DMS 273 (cell line): ENCODE measurements around the gene TEX38.
"Not testable (repeated sequence)": the region's sequence is repeated elsewhere in the genome, so short reads cannot be mapped to it uniquely, and the experiment has no call there.

Experiments
- DNase-seq: peaks from one replicate; lab custom pipeline; 2025; ENCODE audit not compliant: unreplicated experiment; lab: John Stamatoyannopoulos, UW

The TEX38 gene

GRCh38 chr1:46687093-46687659 lies 15.5 kb downstream of the TEX38 start:
- DNase-seq = peak; percentile 78

GRCh38 chr1:46687921-46688509 lies 16.4 kb downstream of the TEX38 start:
- peak; percentile 35 for DNase-seq

GRCh38 chr1:46689356-46689755 lies 17.7 kb downstream of the TEX38 start:
- DNase-seq = no peak

- DNase-seq = no peak
Measured at GRCh38 chr1:46689897-46690296, 18.2 kb downstream of the TEX38 start.

GRCh38 chr1:46690931-46691421 lies 19.3 kb downstream of the TEX38 start:
- no peak for DNase-seq

- no peak for DNase-seq
Measured at GRCh38 chr1:46691997-46692790, 20.5 kb downstream of the TEX38 start.

GRCh38 chr1:46692811-46693770 lies 21.4 kb downstream of the TEX38 start:
- peak; percentile 10 for DNase-seq

- not testable (repeated sequence) for DNase-seq
Measured at GRCh38 chr1:46694676-46695075, 23.0 kb downstream of the TEX38 start.

GRCh38 chr1:46697053-46697452 lies 25.4 kb downstream of the TEX38 start:
- no peak for DNase-seq

GRCh38 chr1:46699666-46700065 lies 28.0 kb downstream of the TEX38 start:
- DNase-seq = no peak

- DNase-seq = no peak
Measured at GRCh38 chr1:46703927-46704641, 32.4 kb downstream of the TEX38 start.

GRCh38 chr1:46705408-46705807 lies 33.8 kb downstream of the TEX38 start:
- DNase-seq = no peak

GRCh38 chr1:46708121-46708520 lies 36.5 kb downstream of the TEX38 start:
- DNase-seq = no peak

- DNase-seq = no peak
Measured at GRCh38 chr1:46714976-46715375, 43.3 kb downstream of the TEX38 start.

GRCh38 chr1:46717654-46718053 lies 46.0 kb downstream of the TEX38 start:
- no peak for DNase-seq

- DNase-seq = peak; percentile 50
Measured at GRCh38 chr1:46718340-46718726, 46.7 kb downstream of the TEX38 start.

- peak; percentile 98 for DNase-seq
Measured at GRCh38 chr1:46718727-46719622, 47.3 kb downstream of the TEX38 start, which contains the start of gene EFCAB14. EFCAB14 (minus strand) TSS chr1:46719114; CDS start chr1:46718087, 1,027 bp downstream.

GRCh38 chr1:46719689-46720088 lies 48.0 kb downstream of the TEX38 start:
- no peak for DNase-seq

GRCh38 chr1:46720319-46720718 lies 48.7 kb downstream of the TEX38 start:
- not testable (repeated sequence) for DNase-seq
